ENCODE measurements around the gene MRFAP1L1. TPM values are rescaled to one million over a fixed set of nuclear protein-coding genes. Genes with fewer than 3 reads are reported as not detected.
A peak's percentile ranks its signal among the peaks of the same experiment; 100 is the strongest.

MRFAP1L1 gene
- total RNA-seq, 1 donor from 2014 or later: 109 TPM

- DNase-seq (ENCODE audit: low read depth): peak; percentile 71
Observed at GRCh38 chr4:6716018-6716911, 6.6 kb upstream of the MRFAP1L1 start, which contains the start of gene BLOC1S4. BLOC1S4 (plus strand) TSS chr4:6716174; CDS start chr4:6716210, 36 bp downstream.

GRCh38 chr4:6715704-6716017 is 6.0 kb upstream of the MRFAP1L1 start:
- DNase-seq (ENCODE audit: low read depth): no peak

GRCh38 chr4:6714954-6715353 is 5.3 kb upstream of the MRFAP1L1 start:
- DNase-seq (ENCODE audit: low read depth): no peak

DNA sequence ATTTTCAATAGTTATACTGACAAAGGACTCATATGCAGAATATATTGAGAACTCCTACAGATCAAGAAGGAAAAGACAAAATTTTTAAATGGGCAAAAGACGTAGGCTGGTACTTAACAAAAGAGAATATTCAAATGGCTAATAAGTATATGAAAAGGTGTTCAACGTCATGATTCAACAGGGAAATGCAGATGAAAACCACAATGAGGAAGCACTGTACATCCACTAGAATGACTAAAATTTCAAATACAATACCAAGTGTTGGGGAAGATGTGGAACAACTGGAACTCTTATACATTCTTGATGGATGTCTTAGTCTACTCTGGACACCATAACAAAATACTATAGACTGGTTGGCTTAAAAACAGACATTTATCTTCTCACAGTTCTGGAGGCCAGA is 1.3 kb upstream of the MRFAP1L1 start:
- DNase-seq (ENCODE audit: low read depth): no peak

GRCh38 chr4:6710282-6710681 is 617 bp upstream of the MRFAP1L1 start:
- no peak for DNase-seq (ENCODE audit: low read depth)

DNA sequence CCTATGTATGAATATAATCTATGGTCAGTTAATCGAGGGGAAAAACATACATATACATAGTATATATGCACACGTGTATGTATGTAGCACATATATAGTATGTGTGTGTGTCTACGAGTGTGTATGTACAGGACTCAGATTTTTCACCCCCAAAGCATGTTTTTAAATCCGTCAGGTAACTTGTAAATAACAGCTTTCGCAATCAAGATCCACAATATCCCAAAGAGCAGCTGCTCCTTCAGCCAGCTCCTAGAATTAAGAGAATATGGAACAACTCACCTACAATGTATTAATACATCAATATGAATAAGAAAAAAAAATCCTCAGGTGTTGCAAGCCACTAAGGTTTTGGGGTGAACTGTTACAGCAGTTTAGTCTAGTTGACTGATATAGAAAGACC is 3.5 kb downstream of the MRFAP1L1 start:
- DNase-seq (ENCODE audit: low read depth): no peak

- no peak for DNase-seq (ENCODE audit: low read depth)
Observed at GRCh38 chr4:6705646-6706045, 4.0 kb downstream of the MRFAP1L1 start.

- peak; percentile 33 for DNase-seq (ENCODE audit: low read depth)
Observed at GRCh38 chr4:6703786-6704185, 5.9 kb downstream of the MRFAP1L1 start.

DNA sequence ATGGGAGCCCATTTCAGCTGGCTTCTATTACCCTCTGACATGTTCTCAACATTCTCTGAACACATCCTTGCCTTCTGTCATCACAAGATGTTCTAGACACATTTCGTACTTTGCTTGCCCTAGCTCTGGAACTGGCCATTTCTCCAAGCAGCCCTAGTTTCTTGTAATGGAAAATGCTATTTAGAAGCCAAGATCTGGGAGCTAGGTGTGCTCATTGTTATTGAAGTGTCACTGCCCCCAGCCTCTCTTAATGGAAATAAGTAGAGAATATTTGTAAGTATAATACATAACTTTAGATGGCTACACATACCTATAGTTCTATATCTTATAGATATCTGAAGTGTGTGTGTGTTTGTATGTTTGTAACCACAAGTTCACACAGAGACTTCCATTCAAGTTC is 6.9 kb downstream of the MRFAP1L1 start:
- no peak for DNase-seq (ENCODE audit: low read depth)

GRCh38 chr4:6701371-6701770 is 8.3 kb downstream of the MRFAP1L1 start:
- DNase-seq (ENCODE audit: low read depth): no peak

- no peak for DNase-seq (ENCODE audit: low read depth)
Observed at GRCh38 chr4:6699903-6700302, 9.8 kb downstream of the MRFAP1L1 start.

DNA sequence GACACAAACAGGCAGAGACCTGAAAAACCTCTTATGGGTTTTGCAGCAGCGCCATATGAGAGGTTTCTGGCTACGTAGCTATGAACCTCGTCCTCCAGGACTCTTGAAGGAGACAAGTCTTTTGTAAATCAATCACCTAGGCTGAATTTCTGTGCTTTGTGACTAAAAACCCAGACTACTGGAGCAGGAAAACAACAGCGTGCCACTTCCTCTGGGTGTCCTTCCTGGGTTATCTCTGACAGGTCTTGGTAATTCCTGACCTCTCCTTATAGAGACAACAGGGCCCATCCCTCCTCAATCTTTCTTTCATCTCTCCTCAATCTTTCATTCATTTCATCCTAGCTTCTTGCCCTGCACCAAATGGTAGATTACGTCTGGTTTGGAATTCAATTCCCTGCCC is 10.3 kb downstream of the MRFAP1L1 start:
- DNase-seq (ENCODE audit: low read depth): no peak

GRCh38 chr4:6697131-6697530 is 12.5 kb downstream of the MRFAP1L1 start:
- DNase-seq (ENCODE audit: low read depth): no peak

GRCh38 chr4:6696611-6697010 is 13.1 kb downstream of the MRFAP1L1 start:
- no peak for DNase-seq (ENCODE audit: low read depth)

GRCh38 chr4:6695660-6696610 is 13.7 kb downstream of the MRFAP1L1 start:
- DNase-seq (ENCODE audit: low read depth): no peak

GRCh38 chr4:6694177-6694901 is 15.3 kb downstream of the MRFAP1L1 start:
- no peak for DNase-seq (ENCODE audit: low read depth)

DNA sequence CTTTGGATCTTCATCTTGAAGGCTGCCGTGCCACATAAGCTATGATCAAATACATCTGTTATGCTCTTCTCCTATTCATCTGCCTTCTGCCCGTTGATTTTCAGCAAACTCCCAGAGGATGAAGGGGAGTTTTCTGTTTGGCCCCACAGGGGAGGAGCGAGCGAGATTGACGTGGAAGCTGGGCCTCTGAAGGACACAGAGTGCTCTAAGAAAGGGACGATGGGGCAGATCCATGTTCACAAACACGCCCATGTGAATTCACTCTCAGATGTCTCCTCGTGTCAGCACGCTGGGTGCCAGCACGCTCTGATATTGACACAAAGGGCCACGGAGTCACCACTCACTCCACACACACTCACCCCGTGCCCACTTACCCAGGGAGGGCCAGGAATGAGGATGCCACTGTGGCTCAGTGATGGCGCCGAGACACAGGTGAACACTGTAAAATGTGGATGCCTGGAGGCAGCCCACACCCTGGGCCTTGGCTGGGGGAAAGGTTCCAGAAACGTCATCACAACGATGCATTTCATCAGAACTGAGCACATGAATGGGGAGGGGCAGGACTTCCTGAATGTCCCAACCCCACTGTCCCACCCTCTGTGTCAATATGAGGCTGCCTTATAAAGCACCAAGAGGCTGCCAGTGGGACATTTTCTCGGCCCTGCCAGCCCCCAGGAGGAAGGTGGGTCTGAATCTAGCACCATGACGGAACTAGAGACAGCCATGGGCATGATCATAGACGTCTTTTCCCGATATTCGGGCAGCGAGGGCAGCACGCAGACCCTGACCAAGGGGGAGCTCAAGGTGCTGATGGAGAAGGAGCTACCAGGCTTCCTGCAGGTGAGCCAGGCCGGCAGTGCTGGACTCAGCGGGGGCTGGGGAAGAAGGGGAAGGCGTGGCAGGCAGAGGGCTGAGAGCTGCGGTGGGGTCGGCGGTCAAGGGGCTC is 16.2 kb downstream of the MRFAP1L1 start, which contains the start of gene S100P:
Gene S100P, plus strand, starts transcription at position 648 of the 946 bp plus-strand sequence. Its CDS starts 55 bp downstream, at position 703.
- no peak for DNase-seq (ENCODE audit: low read depth)

DNA sequence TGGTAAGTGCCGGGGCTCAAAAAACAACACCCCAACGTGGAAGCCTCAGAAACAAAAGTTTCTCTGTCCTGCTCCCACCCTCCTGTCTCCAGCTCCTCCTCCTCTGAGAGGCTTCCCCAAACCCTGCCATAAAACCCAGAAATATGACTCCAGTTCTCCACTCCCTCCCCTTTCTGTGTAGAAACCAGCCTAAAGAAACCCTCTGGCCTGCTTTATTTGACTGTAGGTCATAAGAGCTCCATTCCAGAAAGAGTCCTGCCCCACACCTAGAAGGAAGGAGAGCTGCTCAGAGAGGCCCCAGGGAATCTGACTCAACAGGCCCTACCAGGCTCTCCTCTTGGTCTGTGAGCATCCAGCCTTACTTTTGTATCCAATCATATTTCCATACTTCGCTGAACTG is 16.9 kb downstream of the MRFAP1L1 start:
- DNase-seq (ENCODE audit: low read depth): no peak

- DNase-seq (ENCODE audit: low read depth): no peak
Observed at GRCh38 chr4:6692379-6692778, 17.3 kb downstream of the MRFAP1L1 start.

GRCh38 chr4:6689506-6689960 is 20.1 kb downstream of the MRFAP1L1 start:
- no peak for DNase-seq (ENCODE audit: low read depth)

Data from renal cortical epithelial cell (primary cell).